Body of pancreas (tissue), 4 donors: Measurements from ENCODE around the gene ART3. TPM values are rescaled to one million over a fixed set of nuclear protein-coding genes. Genes with fewer than 3 reads are reported as not detected.

Experiments used
- ATAC-seq: fragments of 150-250 bp; one replicate; pipeline ENCODE4 v1.9.1; 2016
- DNase-seq, 4 donors: peaks; one replicate each; pipeline ENCODE4 v3.0.0-alpha.2; 2019
- H3K27ac ChIP-seq, 4 donors: fragments of 200-600 bp; sonication (generic); 1 replicate in 3 of 4; 2 replicates in 1 of 4; pipeline versions ENCODE4 v1.5.1 to v1.6.1; 2016 to 2019; ENCODE audit warnings: mild to moderate bottlenecking in 1 of 4, mixed read lengths in 1 of 4, moderate library complexity in 1 of 4
- H3K27me3 ChIP-seq, 2 donors: fragments of 200-600 bp; sonication (generic); one replicate each; pipeline ENCODE4 v1.6.0; 2016; ENCODE audit warnings: mild to moderate bottlenecking in 1 of 2
- H3K36me3 ChIP-seq, 2 donors: fragments of 200-600 bp; sonication (generic); replicated peaks in 1 of 2; 2 replicates each; pipeline ENCODE4 v1.5.1; 2016; ENCODE audit warnings: low read depth in 2 of 2; ENCODE audit not compliant: insufficient read depth in 1 of 2
- H3K4me1 ChIP-seq: fragments of 200-600 bp; sonication (generic); one replicate; pipeline ENCODE4 v1.6.0; 2016
- H3K4me3 ChIP-seq, 2 donors: fragments of 200-600 bp; sonication (generic); 1 replicate in 1 of 2; 2 replicates in 1 of 2; pipeline ENCODE4 v1.5.1; 2016 to 2019
- H3K9me3 ChIP-seq, 3 donors: fragments of 200-600 bp; sonication (generic); 1 replicate in 2 of 3; 2 replicates in 1 of 3; pipeline ENCODE4 v1.5.1; 2016
- CTCF ChIP-seq, 7 experiments: fragments of 450-650 bp in 4 of 7; fragments of 200-600 bp in 3 of 7; sonication (generic) in 3 of 7; IDR thresholded peaks; one replicate each; pipeline ENCODE4 v1.5.1; 2016 to 2019; ENCODE audit warnings: antibody characterized with exemption in 7 of 7
- POLR2A ChIP-seq, 3 donors: fragments of 450-650 bp; IDR thresholded peaks; one replicate each; pipeline ENCODE4 v1.6.1; 2016; ENCODE audit warnings: antibody characterized with exemption in 3 of 3, mild to moderate bottlenecking in 2 of 3
- WGBS, 2 donors: methylation state at CpG; one replicate each; pipeline ENCODE4 v1.1.5; 2017; 5-methylcytosine and 5-hydroxymethylcytosine counted together
- intact Hi-C: fragments of 100-400 bp; cut with DNase I; formaldehyde crosslinking; loops from one replicate; pipeline ENCODE4 v1.15.1; 2023
- total RNA-seq, 2 donors: library from RNA; depleted of rRNA; stranded (reverse); fragments of >200 nt; gene quantifications; one replicate each; pipeline ENCODE4 v1.1.0, GENCODE V29; 2016

ART3 gene
- total RNA-seq, 2 donors from 2014 or later, result 6.5 to 6.9 TPM

- WGBS, 2 donors, result 58 to 66% methylated on average over 1 of the region's 1 CpG
- intact Hi-C loops, result no loop called here
- no peaks in the 10 kb centered on the region for H3K36me3 ChIP-seq
- no peaks in the 10 kb centered on the region for H3K9me3 ChIP-seq
- peaks cover 28% of the 10 kb centered on the region for H3K4me1 ChIP-seq
- TF ChIP-seq CTCF (IDR thresholded peaks at IDR 0.05) (no peak), POLR2A (IDR thresholded peaks at IDR 0.05) (no peak)
- no peaks in the 10 kb centered on the region for H3K27me3 ChIP-seq
- no peak for DNase-seq
- H3K4me3 ChIP-seq, result no peak overlapping the region
- ATAC-seq, result no peak
- peak overlapping the region in 2 of 4 donors; percentile 35 to 42 for H3K27ac ChIP-seq
Measured at GRCh38 chr4:76059750-76060149, 14.8 kb upstream of the ART3 start.

GRCh38 chr4:76060506-76060905, 14.0 kb upstream of the ART3 start:
- DNase-seq, result no peak
- no peak for ATAC-seq
- H3K27me3 ChIP-seq, result no peaks in the 10 kb centered on the region
- intact Hi-C loops, result no loop called here
- no peaks in the 10 kb centered on the region for H3K36me3 ChIP-seq
- peaks cover 28% of the 10 kb centered on the region for H3K4me1 ChIP-seq
- TF ChIP-seq POLR2A (IDR thresholded peaks at IDR 0.05) (no peak), CTCF (IDR thresholded peaks at IDR 0.05) (no peak)
- H3K4me3 ChIP-seq, result no peak overlapping the region
- peak overlapping the region in 3 of 4 donors; percentile 35 to 42 (median 38) for H3K27ac ChIP-seq
- H3K9me3 ChIP-seq, result no peaks in the 10 kb centered on the region

DNA sequence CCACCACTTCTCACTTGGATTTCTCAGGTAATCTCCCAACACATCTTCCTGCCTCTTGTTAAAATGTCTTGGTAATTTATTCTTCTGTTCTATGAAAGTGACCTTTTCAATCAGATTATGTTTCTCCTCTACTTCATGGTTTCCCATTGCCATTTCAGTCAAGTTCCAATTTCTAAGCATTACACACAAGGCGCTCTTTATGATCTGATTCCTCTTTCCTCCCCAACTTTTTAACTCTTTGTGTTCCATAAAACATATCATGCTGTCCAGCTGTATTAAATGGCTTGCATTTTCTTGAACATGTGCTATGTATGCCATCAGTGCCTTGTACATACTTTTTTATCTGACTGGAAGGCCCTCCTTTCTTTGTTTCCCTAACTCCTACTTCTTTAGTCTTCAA, 13.1 kb upstream of the ART3 start:
- Histone ChIP-seq H3K4me3 (no peak overlapping the region), H3K27me3 (no peaks in the 10 kb centered on the region), H3K36me3 (no peaks in the 10 kb centered on the region), H3K27ac (no peak overlapping the region), H3K4me1 (peaks cover 28% of the 10 kb centered on the region), H3K9me3 (no peaks in the 10 kb centered on the region)
- TF ChIP-seq CTCF (IDR thresholded peaks at IDR 0.05) (no peak), POLR2A (IDR thresholded peaks at IDR 0.05) (no peak)
- 73 to 86% methylated on average over 1 of the region's 1 CpG for WGBS, 2 donors
- intact Hi-C loops, result no loop called here
- ATAC-seq, result no peak
- DNase-seq, result no peak

GRCh38 chr4:76061982-76062381, 12.5 kb upstream of the ART3 start:
- no peak for ATAC-seq
- WGBS, 2 donors, result 60 to 70% methylated on average over 1 of the region's 1 CpG
- H3K27ac ChIP-seq, result no peak overlapping the region
- no peaks in the 10 kb centered on the region for H3K9me3 ChIP-seq
- TF ChIP-seq POLR2A (IDR thresholded peaks at IDR 0.05) (no peak), CTCF (IDR thresholded peaks at IDR 0.05) (no peak)
- H3K4me3 ChIP-seq, result no peak overlapping the region
- no peaks in the 10 kb centered on the region for H3K27me3 ChIP-seq
- peaks cover 28% of the 10 kb centered on the region for H3K4me1 ChIP-seq
- H3K36me3 ChIP-seq, result no peaks in the 10 kb centered on the region
- DNase-seq, result no peak
- intact Hi-C loops, result no loop called here

- H3K27ac ChIP-seq, result no peak overlapping the region
- intact Hi-C loops, result loop anchor here (5.0 kb wide), 1 partner anchor 69 kb away; no protein-coding TSS in a partner anchor
- TF ChIP-seq POLR2A (IDR thresholded peaks at IDR 0.05) (no peak), CTCF (IDR thresholded peaks at IDR 0.05) (no peak)
- no peaks in the 10 kb centered on the region for H3K27me3 ChIP-seq
- H3K4me3 ChIP-seq, result no peak overlapping the region
- ATAC-seq (no peak), DNase-seq (no peak)
- H3K4me1 ChIP-seq, result peaks cover 5% of the 10 kb centered on the region
- H3K36me3 ChIP-seq, result no peaks in the 10 kb centered on the region
- WGBS, 2 donors, result 67 to 82% methylated on average over 2 to 3 of the region's 3 CpGs
- no peaks in the 10 kb centered on the region for H3K9me3 ChIP-seq
Measured at GRCh38 chr4:76066546-76066945, 8.0 kb upstream of the ART3 start.
